ENCODE results near the gene MACROD1. TPM values are rescaled to one million over a fixed set of nuclear protein-coding genes. Genes with fewer than 3 reads are reported as not detected.

MACROD1 gene
- total RNA-seq, 1 experiment from 2014 or later, result 2.9 TPM

DNA sequence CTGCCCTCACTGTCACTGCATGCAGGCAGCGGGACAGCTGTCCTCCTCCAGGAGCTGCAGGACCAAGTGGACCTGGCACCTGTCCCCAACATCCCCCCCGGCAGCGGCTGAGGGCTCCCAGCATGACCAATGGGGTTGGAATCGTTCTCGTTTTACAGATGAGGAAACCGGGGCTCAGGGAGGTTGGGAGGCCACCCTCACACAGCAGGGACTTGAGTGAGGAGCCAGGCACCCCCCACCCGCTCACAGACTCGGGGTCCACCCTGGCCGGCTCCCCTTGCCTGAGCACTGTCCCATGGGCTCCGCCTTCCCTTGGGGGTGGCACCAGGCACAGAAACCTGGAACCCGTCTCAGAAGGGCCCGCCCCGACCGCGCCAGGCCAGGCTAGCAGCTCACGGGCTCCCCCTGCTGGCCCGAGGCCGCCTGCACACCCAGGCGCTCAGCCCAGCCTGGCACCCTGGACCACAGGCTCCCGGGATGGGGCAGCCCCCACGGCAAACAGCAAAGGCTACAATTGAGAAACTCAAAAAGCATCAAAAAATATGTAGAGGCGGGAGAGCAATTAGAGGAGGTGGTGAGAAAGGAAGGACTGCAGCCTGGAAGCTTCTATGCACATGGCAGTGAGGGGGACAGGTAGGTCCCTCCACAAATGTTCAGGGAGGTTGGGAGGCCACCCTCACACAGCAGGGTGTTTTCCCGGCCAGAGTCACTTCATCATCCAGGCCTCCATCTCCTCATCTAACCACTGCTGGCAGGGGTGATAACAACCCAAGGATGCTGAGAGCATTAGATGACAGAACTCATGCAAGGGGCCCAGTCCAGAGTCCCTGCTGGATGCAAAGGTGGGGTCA is 12.8 kb downstream of the MACROD1 start:
- peak; percentile 33 for DNase-seq (ENCODE audit: low spot score)

DNA sequence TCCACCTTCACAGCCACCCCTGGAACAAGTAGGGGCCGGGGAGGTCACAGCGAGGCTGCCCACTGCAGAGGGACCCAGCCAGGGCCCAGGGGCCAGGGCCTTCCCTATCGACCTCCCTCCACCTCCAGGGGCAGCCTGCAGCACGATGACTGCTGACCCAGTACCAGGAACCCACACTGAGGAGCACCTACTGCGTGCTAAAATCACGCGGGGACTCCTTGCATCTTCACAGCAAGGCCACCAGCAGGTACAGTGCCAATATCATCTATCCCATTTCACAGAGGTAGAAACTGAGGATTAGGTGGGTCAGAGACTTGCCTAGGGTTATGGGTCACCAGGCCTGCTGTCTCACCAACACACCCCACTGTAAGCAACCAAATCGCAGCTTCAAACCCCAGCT is 14.6 kb downstream of the MACROD1 start:
- DNase-seq (ENCODE audit: low spot score), result no peak

DNA sequence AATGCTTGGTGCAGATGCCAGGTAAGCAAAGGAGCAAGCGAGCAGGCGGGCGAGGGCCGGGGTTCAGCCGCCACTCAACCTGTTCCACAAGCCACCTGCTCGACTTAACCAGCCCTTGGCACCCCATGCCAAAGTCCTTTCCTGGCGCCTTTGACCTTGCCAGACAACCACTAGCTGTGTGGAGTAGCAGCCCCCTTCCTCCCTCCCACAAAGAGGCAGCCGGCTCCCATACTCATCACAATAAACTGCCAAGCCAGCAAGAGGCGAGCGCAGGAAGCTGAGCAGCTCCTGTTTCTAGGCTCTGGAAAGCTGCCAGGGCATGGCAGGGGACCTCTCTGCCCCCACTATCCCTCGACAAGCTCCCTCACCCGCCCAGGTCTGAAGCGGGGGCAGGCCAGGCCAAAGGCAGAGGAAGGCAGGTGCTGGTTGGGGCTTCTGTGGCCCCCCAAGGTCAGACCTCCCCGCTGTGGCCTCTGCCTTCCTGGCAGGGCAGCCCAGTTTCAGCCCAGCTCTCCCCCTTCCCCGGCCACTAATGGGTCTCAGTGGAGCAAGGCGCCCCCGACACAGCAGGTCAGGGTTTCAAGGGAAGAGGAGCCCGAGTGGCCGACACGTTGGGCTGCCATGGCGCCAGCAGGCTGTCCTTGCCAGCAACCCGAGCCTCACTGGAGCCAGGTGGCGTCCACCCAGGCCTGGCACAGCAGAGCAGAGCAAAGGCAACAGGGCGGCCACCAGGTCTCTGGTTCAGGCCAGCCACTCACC is 15.3 kb downstream of the MACROD1 start:
- no peak for DNase-seq (ENCODE audit: low spot score)

- no peak for DNase-seq (ENCODE audit: low spot score)
Measured at GRCh38 chr11:64150051-64150450, 15.9 kb downstream of the MACROD1 start.

DNA sequence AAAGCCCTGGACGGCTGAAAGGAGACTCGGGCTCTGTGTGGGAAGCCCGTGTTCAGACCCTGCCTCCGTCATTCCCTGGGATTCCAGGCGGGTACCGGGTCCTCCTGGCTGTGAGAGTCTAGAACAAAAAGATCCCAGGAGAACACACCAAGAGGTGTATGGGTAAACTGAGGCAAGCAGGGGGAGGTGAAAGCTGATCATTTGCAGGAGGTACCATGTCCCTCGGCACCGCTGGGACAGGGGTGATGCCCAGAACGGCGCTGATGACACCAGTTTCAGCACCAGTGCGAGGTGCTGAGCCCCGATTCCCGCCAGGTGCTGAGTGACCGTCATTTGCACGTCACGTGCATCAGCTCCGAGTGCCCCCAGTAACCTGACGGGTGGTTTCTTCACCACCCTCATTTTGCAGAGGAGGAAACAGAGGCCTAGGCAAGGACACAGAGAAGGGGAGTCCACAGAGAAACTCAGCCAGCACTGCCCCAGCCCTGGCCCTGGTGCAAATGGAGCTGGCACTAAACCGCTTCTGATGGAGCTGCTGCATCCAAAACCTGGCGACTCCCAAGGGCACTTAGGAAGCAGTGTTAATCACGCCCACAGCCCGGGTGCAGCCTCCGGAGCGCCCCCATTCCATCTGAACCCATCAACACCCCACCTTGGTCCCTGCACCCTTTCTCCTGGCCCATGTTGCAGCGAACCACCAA is 16.8 kb downstream of the MACROD1 start:
- no peak for DNase-seq (ENCODE audit: low spot score)

DNA sequence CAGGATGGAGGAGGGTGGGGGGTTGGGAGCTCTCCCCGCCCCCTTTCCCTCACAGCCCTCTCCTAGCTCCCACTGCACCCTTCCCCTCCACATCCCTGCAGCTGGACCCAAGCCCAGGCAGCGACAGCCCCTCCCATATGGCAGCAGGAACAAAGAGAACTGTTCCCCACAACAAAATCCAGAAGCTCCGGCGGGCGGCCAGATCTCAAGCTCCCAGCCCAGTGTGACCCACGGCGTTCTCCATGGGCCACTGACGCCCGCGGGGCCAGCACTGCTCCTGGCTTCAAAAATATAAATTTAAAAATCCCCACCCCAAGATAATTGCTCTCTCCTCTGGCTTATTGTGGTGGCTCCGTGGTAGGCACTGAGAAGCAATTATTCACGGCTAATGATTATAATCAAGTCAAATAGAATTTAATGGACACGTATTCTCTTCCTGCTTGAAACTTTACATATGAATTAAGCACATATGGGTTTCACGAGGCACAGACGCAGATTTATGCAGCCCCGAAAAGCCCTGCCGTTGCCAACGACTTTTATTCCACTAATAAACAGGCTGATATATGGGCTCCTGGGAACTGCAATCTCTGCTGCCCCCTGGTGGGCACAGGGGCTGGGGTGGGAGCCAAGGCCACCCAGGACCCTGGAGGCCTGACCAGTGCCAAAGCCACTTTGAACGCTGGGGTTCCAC is 17.5 kb downstream of the MACROD1 start:
- peak; percentile 51 for DNase-seq (ENCODE audit: low spot score)

DNA sequence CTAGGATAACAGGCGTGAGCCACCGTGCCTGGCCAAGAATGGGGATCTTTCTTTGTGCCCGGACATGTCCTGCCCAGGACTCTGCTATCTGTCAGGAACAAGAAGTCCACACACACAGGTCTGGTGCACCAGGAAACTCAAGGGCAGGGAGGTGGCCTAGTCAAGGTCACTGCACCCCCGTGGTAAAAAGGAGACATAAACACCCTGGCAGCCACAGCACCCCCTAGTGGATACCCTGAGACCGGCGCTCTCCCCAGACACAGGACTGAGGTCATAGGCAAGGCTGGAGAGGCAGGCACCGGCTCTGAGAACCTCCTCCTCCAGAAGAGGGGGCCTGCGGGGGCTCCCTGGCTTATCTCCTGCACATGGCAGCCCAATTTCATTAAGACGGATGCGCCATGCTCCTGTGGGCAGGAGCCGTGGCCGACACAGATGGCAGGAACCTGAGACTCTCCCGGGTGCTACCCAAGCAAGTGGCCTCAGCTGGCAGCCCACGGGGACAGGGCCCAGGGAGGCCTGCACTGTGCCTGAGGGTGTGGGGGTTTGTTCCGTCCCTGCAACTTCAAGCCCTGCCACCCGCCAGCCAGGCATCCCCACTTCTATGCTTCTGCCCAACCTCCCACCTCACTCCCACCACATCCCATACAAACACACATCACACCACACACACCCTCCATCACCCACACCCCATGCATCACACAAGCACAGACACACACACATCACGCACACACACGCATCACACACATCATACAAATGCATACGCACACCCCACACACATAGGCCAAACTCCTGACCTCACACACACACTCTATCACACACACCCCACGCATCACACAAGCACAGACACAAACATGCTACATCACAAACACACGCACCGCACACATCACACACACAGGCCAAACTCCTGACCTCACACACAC is 19.6 kb downstream of the MACROD1 start:
- DNase-seq (ENCODE audit: low spot score), result peak; percentile 42

GRCh38 chr11:64144587-64145472 is 21.1 kb downstream of the MACROD1 start:
- DNase-seq (ENCODE audit: low spot score), result no peak

DNA sequence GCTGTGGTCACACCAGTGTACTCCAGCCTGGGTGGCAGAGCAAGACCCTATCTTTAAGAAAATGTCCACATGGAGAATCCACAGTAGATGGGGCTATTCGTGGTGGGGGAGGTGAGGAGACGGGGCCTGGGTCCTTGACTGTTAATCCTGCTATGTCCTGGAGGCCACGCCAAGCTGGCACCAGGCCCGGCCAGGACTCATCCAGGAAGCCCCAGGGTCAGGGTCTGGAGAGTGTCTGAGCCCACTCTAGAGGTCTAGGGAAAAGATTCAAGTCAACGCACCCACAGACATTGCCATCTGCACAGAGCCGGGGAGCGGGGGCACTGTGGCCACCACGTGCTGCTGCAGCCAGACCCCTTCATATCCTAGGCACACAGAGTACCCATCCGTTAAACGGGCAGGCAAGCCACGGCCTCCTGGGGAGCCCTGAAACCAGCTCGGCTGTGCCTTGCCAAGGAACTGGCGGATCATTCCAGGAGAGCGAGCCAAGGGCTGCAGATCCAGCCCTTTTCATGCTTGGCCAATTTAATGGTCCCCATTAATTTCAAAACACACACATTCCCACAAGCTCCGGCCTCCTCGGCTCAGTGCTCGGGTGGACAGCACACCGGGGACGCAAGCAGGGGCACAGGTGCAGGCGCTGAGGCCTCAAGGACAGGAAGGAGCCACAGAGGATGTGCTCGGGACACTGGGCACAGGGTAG is 24.7 kb downstream of the MACROD1 start:
- DNase-seq (ENCODE audit: low spot score), result no peak

DNA sequence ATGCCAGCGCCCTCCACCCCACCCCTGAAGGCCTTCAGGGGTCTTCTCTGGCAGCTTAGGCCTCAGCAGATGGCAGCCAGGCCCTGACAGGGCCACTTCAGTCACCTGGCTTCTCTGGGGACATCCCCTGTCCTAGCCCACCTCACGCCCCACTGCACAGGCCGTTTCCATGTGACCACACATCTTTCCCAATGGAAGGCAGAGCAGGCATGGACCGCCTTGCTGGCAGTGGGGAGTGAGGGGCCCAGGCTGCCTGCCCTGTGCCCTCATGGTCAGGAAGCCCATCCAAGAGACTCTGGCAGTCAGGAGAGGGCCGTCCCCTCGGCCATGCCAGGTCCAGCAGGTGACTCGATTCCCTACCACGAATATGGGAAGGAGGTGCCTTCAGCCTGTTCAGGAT is 25.8 kb downstream of the MACROD1 start:
- no peak for DNase-seq (ENCODE audit: low spot score)

- DNase-seq (ENCODE audit: low spot score), result no peak
Measured at GRCh38 chr11:64139049-64139448, 26.9 kb downstream of the MACROD1 start.

- DNase-seq (ENCODE audit: low spot score), result no peak
Measured at GRCh38 chr11:64138398-64138797, 27.5 kb downstream of the MACROD1 start.

- no peak for DNase-seq (ENCODE audit: low spot score)
Measured at GRCh38 chr11:64136765-64137441, 29.0 kb downstream of the MACROD1 start.

DNA sequence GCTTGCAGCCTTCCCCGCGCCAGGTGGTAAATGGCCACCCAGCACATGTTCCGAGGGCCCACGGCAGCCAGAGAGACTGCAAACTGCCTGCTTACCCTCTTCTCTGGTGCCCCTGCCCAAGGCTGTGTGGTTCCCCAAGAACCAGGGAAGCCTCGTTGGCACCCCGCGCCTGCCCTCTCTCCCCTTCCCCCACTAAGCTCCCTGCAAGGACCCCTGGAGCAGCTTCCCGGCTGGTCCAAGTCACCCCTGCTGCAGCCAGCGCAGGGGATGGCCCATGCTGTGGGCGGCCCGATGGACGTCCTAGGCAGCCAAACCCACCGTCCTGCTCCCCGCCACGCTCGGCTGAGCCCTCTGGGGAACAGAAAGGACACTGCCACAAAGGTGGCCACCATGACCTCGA is 30.2 kb downstream of the MACROD1 start:
- no peak for DNase-seq (ENCODE audit: low spot score)

DNA sequence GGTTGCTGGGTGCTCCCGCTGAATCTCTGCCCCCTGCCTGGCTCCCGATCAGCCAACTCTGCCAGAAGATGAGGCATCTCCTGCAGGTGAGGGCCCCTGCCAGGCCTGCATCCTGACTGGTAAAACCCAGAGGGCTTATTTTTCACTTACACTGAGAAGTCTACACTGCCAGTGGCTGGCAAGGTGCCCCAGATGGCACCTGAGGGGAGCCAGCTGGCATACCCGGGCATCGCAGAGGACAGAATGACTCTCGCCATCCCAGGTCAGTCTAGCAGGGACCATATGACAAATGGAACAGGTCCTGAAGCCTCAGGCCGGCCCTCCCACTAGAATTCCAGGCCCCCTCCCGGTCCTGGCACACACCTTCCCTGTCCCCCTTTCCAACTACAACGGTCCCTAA is 30.9 kb downstream of the MACROD1 start:
- DNase-seq (ENCODE audit: low spot score), result no peak

DNA sequence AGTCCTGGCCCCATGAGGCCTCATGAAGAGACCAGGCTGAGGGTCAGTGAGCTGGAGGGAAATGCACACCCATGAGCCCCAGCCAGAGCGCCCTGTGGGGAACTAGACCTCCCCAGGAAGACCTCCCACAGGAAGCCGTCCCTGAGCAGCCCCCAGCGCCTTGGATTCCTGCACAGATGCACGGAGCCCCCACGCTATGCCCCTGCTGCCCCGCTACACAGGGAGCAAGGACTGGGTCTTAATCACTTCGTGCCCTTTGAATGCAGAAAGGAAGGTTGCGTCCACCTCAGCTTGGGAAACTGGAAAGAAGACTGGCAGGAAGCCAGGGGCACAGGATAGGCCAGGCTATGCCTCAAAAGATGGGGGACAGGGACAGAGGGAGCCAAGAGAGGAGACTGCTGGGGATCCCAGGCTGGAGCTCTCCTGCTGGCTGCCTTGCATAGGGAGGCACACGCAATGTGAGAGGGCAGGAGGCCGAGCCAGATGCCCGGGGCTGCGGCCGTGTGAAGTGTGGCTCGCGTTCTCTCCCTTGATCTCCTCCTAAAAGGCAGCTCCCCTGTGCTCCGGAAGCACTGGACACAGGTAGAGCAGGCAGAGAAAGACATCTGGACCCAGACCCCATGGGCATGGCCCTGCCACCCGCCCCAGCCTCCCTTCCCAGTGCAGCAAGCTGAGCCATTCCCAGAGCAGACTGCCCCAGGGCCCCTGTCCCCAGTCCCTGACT is 32.8 kb downstream of the MACROD1 start:
- no peak for DNase-seq (ENCODE audit: low spot score)

- no peak for DNase-seq (ENCODE audit: low spot score)
Measured at GRCh38 chr11:64132191-64132771, 33.6 kb downstream of the MACROD1 start.
